GM13976 (cell line): ENCODE results near the gene KDM4C.

Experiments
- DNase-seq: peaks from one replicate; pipeline ENCODE4 v3.0.0; 2012; ENCODE audit warnings: low spot score
- CTCF ChIP-seq: IDR thresholded peaks from 2 replicates; pipeline ENCODE4 v1.5.1; 2012; ENCODE audit warnings: borderline replicate concordance, mild to moderate bottlenecking; ENCODE audit not compliant: insufficient read depth; ENCODE audit errors: extremely low read depth, missing control alignments, control extremely low read depth
- in situ Hi-C: fragments of 300-500 bp; cut with MboI; formaldehyde crosslinking; loops from one replicate; pipeline ENCODE4 v1.12.0; 2022; ENCODE audit warnings: low sequenced_read_pairs, mixed read lengths, inconsistent platforms; ENCODE audit not compliant: unreplicated experiment

Gene KDM4C

GRCh38 chr9:6925836-6926235, 168.1 kb downstream of the KDM4C start:
- DNase-seq, result no peak
- TF ChIP-seq CTCF, result no peak
- in situ Hi-C loops, result no loop called here

- in situ Hi-C loops, result no loop called here
- no peak for TF ChIP-seq CTCF
- no peak for DNase-seq
These were observed 168.7 kb downstream of the KDM4C start for GRCh38 chr9:6926436-6926835.

- no peak for TF ChIP-seq CTCF
- no peak for DNase-seq
- in situ Hi-C loops, result no loop called here
These were observed 170.1 kb downstream of the KDM4C start for GRCh38 chr9:6927838-6928237.

GRCh38 chr9:6928863-6929262, 171.1 kb downstream of the KDM4C start:
- DNase-seq, result no peak
- in situ Hi-C loops, result no loop called here

GRCh38 chr9:6929441-6930215, 171.9 kb downstream of the KDM4C start:
- TF ChIP-seq CTCF, result no peak
- in situ Hi-C loops, result no loop called here
- no peak for DNase-seq

More at GRCh38 chr9:6928863-6929262, 171.1 kb downstream of the KDM4C start:
- no peak for TF ChIP-seq CTCF

- no peak for TF ChIP-seq CTCF
- in situ Hi-C loops, result no loop called here
- no peak for DNase-seq
These were observed 173.1 kb downstream of the KDM4C start for GRCh38 chr9:6930827-6931226.
